ENCODE measurements around the gene CUTA.

Gene CUTA

DNA sequence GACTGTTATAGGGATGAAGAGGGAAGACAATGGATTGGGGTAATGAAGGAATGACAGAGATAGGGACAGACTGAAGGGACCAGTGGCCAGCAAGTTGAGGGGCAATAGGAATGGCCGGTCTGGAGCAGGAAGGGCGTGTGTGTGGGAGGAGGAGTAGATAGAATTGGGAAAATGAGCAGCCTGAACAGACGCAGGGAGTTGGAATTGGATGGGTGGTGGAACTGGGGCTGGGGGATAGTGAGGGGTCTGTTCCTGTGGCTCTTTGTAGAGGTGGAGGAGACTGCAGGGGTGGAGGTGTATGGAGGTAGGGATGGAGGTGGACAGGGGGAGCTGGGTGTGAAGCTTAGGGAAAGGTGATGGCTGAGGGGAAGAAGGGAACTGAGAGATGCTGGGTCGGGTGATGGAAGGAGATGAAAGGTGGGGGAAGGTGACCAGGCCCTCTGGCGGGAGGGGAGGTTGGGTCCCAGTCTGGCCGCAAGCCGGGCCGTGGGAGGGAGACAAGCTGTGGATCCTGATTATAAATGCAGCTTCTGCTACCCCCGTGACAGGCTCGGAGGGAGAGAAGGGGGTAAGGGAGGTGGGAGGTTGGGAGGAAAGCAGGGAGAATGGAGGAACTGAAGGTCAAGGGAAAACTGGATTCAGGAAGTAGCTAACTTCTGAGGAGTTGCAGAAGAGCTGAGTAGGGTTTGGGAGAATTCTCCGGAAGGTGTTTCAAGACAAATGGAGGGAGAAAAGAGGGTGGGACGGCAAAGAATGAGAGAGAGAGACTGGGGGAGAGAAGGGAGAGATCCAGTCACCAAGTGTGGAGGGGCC is 7.2 kb upstream of the CUTA start:
- DNase-seq (ENCODE audit: low read depth, low spot score) = no peak

DNA sequence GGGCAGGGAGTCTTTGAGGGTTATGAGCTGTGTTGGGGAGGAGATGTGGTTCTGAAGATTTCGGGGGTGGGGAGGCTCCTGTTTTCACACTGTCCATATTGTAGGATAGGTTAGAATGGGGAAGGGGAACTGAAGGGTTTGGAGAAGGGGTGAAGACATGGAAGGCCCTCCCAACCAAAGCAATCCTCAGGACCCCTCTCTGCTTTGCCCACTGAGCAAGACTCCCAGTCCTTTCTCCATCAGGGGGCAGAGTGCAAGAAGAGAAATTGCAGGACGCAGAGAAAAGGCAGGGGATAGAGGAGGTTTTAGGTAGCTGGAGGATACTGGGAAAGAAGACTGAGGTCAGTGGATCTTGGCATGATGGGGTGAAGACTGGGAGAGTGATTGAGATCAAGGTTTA is 5.9 kb upstream of the CUTA start:
- no peak for DNase-seq (ENCODE audit: low read depth, low spot score)

DNA sequence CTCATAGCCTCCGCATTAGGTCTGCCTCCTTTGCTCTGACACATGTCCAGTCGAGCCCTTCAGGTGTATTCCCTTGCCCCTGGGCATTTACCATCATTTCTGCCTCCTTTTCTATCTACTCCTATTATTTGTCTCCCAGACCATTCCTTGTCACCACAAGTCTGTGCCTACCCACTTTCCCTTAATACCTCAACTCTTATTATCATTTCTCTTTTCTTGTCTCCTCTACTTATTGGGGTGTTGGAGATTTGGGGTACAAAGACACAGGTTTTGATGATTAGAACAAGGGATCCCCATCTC is 3.4 kb upstream of the CUTA start:
- no peak for DNase-seq (ENCODE audit: low read depth, low spot score)

DNA sequence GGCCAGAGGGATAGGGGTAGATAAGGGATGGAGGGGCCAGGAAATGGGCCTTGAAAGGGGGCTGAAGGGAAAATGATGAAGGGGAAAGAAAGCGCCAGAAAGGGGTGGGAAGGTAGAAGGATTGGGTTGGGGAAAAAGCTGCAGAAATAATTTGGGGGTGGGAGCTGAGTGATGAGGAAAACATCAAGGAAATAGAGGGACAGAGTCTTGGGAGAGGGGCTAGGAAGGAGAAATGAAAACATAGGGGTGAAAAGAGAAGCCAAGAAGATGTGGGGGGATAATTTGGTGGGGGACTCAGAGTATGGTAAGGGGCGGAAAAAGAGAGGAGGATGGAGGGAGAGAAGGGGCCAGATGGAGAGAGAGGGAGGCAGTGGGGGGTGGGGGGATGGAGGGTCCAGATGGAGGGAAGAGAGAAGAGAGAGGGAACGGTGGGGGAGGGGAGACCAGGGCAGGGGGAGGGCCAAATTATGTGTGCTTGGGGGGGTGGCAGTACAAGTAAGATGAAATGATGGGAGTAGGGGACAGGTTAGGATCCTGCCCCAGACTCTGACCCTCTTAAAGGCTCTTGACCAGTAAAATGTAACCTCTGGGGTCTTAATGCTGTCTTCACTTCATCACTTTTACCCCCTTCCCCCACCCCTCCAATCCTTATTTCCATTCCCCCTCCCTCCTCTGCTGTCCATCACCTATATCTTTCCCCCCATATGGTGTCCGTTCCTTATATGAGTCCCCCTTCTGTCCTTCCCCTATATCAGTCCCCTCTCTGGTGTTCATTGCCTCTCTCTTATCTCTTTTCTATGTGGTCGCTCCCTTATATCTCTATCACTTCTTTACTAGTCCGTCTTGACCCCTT is 2.8 kb upstream of the CUTA start:
- no peak for DNase-seq (ENCODE audit: low read depth, low spot score)

DNA sequence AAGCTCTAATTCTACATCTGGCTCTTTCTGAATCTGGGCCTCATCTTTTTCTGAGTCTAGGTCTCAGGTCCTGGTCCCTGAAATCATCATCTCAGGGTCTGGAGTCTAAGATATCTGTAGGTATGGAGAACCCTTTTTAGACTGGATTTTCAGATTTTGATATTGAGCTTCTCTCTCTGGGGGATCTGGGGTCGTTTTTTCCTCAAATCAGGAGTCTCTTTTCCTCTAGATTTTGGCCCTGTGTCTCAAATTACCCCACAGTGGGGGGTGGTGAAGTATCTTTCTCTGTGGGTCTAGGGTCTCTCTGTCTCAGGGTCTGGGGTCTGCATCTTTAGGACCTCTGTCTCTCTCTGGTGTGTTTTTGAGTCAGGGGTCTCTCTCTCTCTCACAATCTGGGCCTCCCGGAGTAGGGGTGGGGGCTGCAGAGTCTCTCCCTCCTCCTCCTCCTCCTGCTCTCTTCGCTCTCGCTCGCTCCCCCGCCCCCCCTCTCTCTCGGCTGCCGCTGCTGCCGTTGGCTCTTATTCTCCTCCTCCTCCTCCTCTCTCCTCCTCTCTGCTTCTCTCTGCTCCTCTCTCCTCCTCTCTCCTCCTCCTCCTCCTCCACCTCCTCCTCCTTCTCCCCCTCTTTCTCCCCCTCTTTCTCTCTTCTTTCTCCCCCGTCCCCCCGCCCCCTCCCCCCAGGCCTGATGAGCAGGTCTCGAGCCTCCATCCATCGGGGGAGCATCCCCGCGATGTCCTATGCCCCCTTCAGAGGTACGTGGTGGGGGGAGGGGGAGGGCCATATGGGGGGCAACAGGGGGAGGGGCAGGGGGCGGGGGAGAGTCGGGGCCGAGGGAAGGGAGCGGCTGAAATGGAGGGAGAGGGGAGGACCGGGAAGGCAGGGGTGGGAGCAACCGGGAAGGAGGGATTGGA is 1.9 kb upstream of the CUTA start, which contains the start of gene SYNGAP1:
SYNGAP1 (plus strand) TSS at position 486 of the 911 bp plus-strand sequence; CDS start at position 686, 200 bp downstream.
- no peak for DNase-seq (ENCODE audit: low read depth, low spot score)

DNA sequence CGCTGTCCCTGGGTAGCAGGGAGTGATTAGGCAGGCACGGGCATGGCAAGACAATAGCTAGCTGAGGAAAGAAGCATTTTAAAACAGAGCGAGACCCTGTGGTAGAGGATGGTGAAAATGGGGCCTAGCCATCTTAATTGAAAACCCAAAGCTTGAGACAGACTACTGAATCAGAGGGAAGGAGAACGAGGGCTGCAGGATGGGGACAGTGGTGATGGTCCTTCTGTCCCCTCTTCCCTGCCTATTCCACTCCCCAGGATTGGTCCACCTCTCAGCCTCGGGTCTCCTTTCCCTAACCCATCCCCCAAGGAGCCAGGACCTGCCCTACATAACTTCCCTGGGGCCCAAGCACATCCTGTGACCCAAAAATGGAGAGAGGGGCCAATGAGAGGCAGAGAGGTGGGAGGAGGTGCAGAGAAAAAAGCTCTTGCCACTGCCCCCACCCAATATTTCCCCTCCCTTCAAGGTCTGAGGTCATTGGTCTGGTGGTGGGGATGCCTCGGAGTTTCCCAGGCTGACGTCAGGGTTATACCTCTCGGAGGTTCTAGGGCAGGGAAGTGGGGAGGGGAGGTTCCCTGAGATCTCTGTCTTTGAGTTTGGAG is 884 bp upstream of the CUTA start:
- no peak for DNase-seq (ENCODE audit: low read depth, low spot score)

DNA sequence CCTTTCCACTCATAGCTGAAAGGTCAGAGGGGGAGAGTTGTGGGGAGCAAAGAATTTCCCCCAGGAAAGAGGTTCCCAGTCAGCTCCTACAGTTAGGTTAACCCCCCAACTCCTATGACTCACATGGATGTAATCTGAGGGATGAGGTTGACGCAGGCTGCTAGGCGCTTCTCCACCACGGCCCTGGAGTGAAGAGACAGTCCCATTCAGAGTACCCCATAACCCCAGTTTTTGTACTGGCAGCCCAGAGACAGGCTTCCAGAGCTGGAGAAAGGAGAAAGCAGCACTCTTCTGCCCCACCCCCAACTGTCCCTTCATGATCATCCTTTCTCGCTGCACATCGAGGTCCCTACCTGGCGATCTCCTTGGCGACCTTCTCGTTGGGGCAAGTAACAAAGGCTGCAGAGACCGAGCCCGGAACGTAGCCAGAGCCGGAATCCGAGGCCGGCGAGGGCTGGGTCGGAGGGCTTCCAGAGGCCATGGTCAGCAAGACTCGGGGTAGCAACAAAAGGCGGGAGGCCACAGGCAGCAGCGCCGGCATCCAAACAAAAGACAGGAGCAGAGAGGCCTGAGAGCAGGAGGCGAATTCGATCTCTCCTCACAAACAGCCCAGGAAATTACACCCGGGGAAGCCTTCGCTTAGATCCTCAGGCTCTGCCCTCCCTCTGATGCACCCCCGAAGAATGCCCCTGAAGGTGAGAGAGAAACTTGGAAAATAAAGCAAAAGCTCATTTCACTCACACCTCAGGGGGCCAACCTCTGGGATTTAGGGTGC is 592 bp downstream of the CUTA start:
- DNase-seq (ENCODE audit: low read depth, low spot score) = no peak

DNA sequence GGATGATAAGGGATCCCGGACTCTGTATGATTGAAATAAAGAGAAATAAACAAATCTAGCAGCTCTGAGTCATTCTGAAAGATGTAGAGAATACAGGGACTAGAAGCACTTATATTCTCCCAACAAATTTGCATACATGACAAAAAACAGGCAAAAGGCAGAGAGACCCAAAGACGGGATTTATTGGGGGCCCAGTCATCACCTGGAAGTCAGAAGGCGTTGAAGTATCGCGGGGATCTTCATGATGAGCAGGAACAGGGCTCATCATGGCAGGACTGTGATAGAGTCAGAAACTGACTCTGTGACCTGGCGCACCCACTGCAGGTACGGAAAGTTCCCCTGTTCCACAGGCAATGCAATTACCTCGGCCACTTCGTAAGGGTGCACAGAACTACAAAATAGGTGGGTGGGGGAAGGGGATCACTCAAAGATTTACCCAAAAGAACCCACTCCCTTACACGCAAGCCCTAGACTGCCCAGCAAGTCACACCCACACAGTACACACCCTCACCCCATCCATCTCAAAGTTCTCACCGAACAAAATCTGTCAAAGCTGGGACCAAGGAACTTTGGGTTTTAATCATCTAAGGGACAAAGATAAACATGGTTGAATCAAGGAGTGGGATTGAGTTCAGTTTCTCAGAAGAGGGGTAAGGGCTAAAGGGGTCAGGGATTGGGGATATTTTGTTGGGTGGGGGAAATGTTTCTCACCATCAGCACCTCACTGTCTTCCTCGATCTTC is 1.4 kb downstream of the CUTA start:
- no peak for DNase-seq (ENCODE audit: low read depth, low spot score)

DNA sequence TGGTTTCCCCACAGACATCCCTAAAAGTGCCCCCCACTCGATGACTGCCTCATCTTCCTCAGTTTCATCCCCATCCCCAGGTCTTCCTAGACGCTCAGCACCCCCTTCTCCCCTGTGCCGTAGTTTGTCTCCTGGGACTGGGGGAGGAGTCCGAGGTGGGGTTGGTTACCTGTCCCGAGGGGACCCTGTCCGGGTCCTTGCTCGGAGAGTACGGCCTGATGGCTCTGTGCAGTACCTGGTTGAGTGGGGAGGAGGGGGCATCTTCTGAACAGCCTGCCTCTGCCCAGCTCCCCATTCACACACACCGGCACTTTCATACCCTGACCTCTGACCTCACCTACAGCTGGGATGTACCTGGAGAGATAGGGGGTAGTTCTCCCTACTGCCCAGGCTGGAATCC is 2.1 kb downstream of the CUTA start:
- no peak for DNase-seq (ENCODE audit: low read depth, low spot score)

DNA sequence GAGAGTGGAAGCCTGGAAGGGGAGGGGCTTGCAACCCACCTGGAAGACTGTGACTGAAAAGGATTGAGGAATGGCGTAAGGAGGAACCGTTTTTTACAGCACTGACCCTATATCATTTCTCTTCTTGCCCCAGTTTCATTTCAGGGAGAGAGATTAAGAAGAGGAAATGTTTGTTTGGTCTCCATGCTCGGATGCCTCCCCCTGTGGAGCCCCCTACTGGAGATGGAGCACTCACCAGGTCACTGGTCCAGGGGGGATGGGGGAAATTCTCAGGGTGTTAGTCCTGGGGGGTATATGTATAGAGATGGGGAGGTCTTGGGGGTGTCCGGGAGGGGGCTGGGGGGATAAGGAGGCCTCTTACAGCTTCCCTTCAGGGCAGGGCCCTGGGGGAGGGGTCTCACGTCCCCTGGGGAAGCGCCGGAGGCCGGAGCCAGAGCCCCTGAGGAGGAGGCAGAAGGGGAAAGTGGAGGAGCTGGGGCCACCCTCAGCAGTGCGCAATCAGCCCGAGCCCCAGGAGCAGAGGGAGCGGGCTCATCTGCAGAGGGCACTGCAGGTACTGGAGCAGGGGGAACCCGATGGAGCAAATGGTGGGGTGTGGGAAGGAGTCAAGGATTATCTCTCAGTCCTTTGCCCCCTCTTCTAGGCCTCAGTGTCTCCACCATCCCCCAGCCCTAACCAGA is 3.2 kb downstream of the CUTA start:
- DNase-seq (ENCODE audit: low read depth, low spot score) = no peak

DNA sequence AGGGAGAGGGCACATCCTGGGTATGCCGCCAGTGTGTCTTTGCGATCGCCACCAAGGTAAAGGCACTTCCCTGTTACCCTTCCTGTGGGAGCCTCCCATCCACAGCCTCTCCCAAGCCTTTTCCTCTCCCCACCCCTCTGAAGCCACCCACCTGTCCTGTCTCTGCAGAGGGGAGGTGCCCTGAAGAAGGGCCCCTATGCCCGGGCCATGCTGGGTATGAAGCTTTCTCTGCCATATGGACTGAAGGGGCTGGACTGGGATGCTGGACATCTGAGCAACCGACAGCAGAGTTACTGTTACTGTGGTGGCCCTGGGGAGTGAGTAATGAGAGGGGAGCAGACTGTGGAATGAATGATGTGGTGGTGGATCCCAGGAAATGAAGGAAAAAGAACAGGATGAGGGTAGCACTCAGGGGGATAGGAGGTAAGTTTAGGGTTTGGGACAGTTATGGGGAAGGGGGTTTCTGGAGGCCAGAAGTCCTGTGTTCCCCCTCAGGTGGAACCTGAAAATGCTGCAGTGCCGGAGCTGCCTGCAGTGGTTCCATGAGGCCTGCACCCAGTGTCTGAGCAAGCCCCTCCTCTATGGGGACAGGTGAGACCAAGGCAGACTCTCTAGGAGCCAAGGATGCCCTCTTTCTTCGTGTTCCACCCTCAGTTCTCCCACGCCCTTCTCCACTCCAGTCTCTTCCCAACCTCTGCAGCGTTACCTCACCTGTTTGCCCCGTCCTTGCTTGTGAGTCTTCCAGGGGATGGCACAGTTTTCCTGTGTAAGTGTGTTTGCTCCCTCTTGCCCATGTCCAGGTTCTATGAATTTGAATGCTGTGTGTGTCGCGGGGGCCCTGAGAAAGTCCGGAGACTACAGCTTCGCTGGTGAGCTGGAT is 4.4 kb downstream of the CUTA start:
- DNase-seq (ENCODE audit: low read depth, low spot score) = no peak

DNA sequence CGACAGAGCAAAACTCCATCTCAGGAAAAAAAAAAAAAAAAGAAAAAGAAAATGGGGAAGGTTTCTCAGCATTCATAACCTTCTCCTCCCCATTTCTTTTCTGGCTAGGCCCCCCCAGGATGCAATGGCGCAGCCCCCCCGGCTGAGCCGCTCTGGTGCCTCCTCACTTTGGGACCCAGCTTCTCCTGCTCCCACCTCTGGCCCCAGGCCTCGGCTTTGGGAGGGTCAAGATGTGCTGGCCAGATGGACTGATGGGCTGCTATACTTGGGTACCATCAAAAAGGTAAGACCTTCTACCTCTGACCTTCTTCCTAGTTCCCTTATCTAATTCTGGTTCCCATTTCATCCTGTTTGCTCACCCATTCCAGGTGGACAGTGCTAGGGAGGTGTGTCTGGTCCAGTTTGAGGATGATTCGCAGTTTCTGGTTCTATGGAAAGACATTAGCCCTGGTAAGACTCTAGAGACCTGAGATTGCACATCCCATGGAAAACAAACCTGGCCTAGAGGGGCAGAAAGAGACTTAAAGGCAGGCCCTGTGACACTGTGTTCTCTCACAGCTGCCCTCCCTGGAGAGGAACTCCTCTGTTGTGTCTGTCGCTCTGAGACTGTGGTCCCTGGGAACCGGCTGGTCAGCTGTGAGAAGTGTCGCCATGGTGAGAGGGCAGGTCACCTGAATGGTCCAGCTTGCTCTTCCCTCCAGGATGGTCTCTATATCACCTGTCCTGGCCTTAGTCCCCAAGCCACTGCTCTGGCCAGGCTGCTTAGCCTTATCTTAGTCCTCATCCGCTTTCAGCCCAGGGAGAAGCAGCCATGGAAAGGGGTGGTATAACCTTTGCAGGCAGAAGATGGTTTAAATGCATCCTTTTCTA is 5.5 kb downstream of the CUTA start:
- no peak for DNase-seq (ENCODE audit: low read depth, low spot score)

DNA sequence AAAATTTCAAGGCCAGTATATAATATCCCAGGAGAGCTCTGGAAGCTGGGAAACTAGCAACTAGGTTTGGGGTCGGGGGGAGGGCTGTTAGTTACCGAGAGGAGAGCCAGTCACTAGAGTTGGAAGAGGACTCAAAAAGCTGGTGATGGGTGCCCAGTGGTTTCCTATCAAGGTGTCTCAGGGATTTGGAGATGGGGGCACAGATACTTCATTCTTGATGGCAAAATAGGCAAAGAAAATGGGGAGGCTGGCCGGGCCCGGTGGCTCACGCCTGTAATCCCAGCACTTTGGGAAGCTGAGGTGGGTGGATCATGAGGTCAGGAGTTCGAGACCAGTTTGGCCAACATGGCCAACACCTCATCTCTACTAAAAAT is 6.3 kb downstream of the CUTA start:
- no peak for DNase-seq (ENCODE audit: low read depth, low spot score)

DNA sequence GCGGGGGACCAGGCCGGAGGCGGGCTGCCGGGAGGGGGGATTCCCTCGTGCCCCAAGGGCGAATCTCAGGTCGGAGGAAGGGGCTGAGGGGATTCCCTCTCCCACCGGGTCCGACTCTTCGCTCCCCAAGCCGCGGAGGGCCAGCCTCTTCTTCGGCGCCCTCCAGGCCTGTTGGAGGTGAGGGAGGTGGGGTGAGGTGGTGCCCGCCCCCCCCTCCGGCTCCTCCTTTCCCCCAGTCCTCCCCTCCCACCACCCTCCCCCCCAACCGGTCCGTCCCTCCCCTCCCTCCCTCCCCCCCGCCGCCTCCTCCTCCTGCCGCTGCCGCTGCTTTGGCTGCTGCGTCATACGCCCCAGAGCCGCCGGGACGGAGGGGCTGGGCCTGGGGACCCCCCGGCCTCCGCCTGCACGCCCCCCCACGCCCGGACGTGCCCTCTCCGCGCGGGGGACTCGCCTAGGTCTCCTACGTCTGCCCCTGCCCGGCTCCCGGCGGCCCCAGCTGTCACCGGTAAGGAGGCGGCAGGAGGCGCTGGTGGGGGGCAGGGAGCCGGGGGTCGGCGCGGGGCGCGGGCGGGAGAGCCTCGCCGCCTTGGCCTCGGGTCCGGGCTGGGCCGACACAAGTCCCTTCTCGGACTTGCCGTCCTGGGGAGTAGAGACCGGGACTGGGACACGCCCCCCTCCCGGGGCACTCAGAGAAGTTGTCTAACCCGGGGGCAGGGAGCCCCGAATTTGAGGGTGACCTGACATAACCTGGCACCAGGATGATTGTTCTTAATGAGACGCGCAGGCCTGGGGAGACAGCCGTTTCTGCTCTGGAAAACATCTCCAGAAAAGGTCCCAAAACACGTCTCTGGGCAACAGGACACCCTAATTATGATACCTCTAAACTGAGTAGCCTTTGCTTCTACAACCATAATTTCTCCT is 6.9 kb downstream of the CUTA start, which contains the start of gene PHF1:
PHF1 (plus strand) TSS at position 304 of the 921 bp plus-strand sequence. CDS start 1,250 bp downstream, outside the sequence.
- peak; percentile 54 for DNase-seq (ENCODE audit: low read depth, low spot score)

DNA sequence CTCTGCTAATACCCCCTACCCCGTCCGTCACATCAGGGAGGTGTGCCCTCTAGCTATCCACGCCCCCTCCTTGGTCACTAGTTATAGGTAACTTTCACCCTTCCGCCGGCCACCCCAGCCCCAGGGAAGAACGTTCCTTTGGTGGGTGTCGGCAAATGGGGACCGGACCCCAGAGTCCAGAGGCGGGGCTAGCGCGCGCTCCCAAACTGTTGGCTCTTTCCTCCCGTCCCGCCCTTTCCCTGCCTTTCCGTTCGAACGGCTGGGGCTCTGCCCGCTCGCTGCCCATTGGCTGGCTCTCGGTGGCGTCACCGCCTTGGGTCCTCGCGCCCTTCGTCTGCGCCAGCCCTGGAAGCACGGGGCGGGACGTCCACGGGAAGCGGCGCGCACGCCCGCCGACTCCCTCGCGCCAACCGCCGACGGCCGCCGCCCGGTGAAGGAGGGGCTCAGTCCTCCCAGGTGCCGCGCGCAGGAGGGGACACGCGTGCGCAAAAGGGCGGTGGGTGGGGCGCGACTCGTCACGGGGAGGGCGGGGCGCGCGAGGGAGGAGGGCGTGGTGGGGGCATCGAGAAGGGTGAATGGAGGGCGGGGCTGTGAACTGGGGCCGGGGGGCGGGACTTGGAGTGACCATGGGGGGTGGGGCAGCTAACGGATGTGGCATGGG is 7.7 kb downstream of the CUTA start:
- DNase-seq (ENCODE audit: low read depth, low spot score) = peak; percentile 89
